Adrenal gland (tissue), 5 donors: ENCODE data around the gene CAPN5.

Source experiments
- POLR2A ChIP-seq, 2 donors: fragments of 450-650 bp; IDR thresholded peaks; one replicate each; pipeline ENCODE4 v1.6.1; 2017; ENCODE audit warnings: antibody characterized with exemption in 2 of 2, mild to moderate bottlenecking in 2 of 2, moderate library complexity in 1 of 2
- TF ChIP-seq, protein P1 (sequence below), 6 experiments: fragments of 450-650 bp in 4 of 6; fragments of 200-600 bp in 2 of 6; sonication (generic) in 1 of 6; IDR thresholded peaks; 1 replicate in 5 of 6; 2 replicates in 1 of 6; pipeline versions ENCODE4 v1.5.1 to v1.8.0; 2016 to 2021; ENCODE audit warnings: antibody characterized with exemption in 6 of 6, mild to moderate bottlenecking in 2 of 6, moderate library complexity in 1 of 6
- donor health status: DM: no; HTN: no; CAD: no.

GRCh38 chr11:77147036-77147315, 80.2 kb downstream of the CAPN5 start:
- TF ChIP-seq, protein P1, sequence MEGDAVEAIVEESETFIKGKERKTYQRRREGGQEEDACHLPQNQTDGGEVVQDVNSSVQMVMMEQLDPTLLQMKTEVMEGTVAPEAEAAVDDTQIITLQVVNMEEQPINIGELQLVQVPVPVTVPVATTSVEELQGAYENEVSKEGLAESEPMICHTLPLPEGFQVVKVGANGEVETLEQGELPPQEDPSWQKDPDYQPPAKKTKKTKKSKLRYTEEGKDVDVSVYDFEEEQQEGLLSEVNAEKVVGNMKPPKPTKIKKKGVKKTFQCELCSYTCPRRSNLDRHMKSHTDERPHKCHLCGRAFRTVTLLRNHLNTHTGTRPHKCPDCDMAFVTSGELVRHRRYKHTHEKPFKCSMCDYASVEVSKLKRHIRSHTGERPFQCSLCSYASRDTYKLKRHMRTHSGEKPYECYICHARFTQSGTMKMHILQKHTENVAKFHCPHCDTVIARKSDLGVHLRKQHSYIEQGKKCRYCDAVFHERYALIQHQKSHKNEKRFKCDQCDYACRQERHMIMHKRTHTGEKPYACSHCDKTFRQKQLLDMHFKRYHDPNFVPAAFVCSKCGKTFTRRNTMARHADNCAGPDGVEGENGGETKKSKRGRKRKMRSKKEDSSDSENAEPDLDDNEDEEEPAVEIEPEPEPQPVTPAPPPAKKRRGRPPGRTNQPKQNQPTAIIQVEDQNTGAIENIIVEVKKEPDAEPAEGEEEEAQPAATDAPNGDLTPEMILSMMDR (IDR thresholded peaks at IDR 0.05): no peak
- no peak for TF ChIP-seq POLR2A (IDR thresholded peaks at IDR 0.05)
